ENCODE data around the gene MLX. TPM values are rescaled to one million over a fixed set of nuclear protein-coding genes. Genes with fewer than 3 reads are reported as not detected.

Gene MLX
- total RNA-seq, 1 donor from 2014 or later: 79.7 TPM

- Histone ChIP-seq H3K4me1 (peaks cover 50% of the 10 kb centered on the region), H3K36me3 (peaks cover 21% of the 10 kb centered on the region), H3K9me3 (replicated peaks) (no peaks in the 10 kb centered on the region), H3K27me3 (ENCODE audit: low read depth) (no peaks in the 10 kb centered on the region), H3K4me3 (peak within 1 kb of the TSS; percentile 96), H3K27ac (replicated peaks) (peak within 1 kb of the TSS; percentile 91)
- TF ChIP-seq CTCF (IDR thresholded peaks at IDR 0.05; ENCODE audit: borderline replicate concordance): no peak
- intact Hi-C loops (cut with micrococcal nuclease): no loop called here
- DNase-seq: peak; percentile 95
These were observed 5.0 kb upstream of the MLX start, which contains the start of gene COASY for GRCh38 chr17:42561897-42562387. Gene COASY (plus strand): TSS chr17:42562148. CDS start chr17:42562623, 475 bp downstream.

GRCh38 chr17:42562388-42563142 lies 4.3 kb upstream of the MLX start:
- DNase-seq: no peak
- peaks cover 56% of the 10 kb centered on the region for H3K4me1 ChIP-seq
- peaks cover 21% of the 10 kb centered on the region for H3K36me3 ChIP-seq
- intact Hi-C loops (cut with micrococcal nuclease): no loop called here
- peak overlapping the region; percentile 96 for H3K4me3 ChIP-seq
- peak overlapping the region; percentile 91 for H3K27ac ChIP-seq (replicated peaks)
- TF ChIP-seq CTCF (IDR thresholded peaks at IDR 0.05; ENCODE audit: borderline replicate concordance): no peak
- no peaks in the 10 kb centered on the region for H3K9me3 ChIP-seq (replicated peaks)
- H3K27me3 ChIP-seq (ENCODE audit: low read depth): no peaks in the 10 kb centered on the region

- H3K4me3 ChIP-seq: peak overlapping the region; percentile 96
- H3K27me3 ChIP-seq (ENCODE audit: low read depth): no peaks in the 10 kb centered on the region
- peaks cover 62% of the 10 kb centered on the region for H3K4me1 ChIP-seq
- DNase-seq: no peak
- intact Hi-C loops (cut with micrococcal nuclease): no loop called here
- no peaks in the 10 kb centered on the region for H3K9me3 ChIP-seq (replicated peaks)
- TF ChIP-seq CTCF (IDR thresholded peaks at IDR 0.05; ENCODE audit: borderline replicate concordance): no peak
- peaks cover 21% of the 10 kb centered on the region for H3K36me3 ChIP-seq
- peak overlapping the region; percentile 91 for H3K27ac ChIP-seq (replicated peaks)
These were observed 3.8 kb upstream of the MLX start for GRCh38 chr17:42563143-42563509.

- peaks cover 66% of the 10 kb centered on the region for H3K4me1 ChIP-seq
- no peaks in the 10 kb centered on the region for H3K27me3 ChIP-seq (ENCODE audit: low read depth)
- peak overlapping the region; percentile 96 for H3K4me3 ChIP-seq
- no peak for DNase-seq
- peaks cover 24% of the 10 kb centered on the region for H3K36me3 ChIP-seq
- no peak overlapping the region for H3K27ac ChIP-seq (replicated peaks)
- H3K9me3 ChIP-seq (replicated peaks): no peaks in the 10 kb centered on the region
- intact Hi-C loops (cut with micrococcal nuclease): no loop called here
- no peak for TF ChIP-seq CTCF (IDR thresholded peaks at IDR 0.05; ENCODE audit: borderline replicate concordance)
These were observed 3.4 kb upstream of the MLX start for GRCh38 chr17:42563543-42563942.

GRCh38 chr17:42563950-42564349 lies 3.0 kb upstream of the MLX start:
- intact Hi-C loops (cut with micrococcal nuclease): no loop called here
- no peak for TF ChIP-seq CTCF (IDR thresholded peaks at IDR 0.05; ENCODE audit: borderline replicate concordance)
- no peaks in the 10 kb centered on the region for H3K27me3 ChIP-seq (ENCODE audit: low read depth)
- H3K36me3 ChIP-seq: peaks cover 28% of the 10 kb centered on the region
- no peaks in the 10 kb centered on the region for H3K9me3 ChIP-seq (replicated peaks)
- peaks cover 70% of the 10 kb centered on the region for H3K4me1 ChIP-seq
- H3K27ac ChIP-seq (replicated peaks): no peak overlapping the region
- no peak for DNase-seq
- H3K4me3 ChIP-seq: peak overlapping the region; percentile 96
